HEK293 (cell line): Measurements from ENCODE around the gene RHOT1.

Experiments used
- CTCF ChIP-seq: fragments of 450-650 bp; formaldehyde crosslinking; IDR thresholded peaks from 2 replicates; pipeline ENCODE4 v1.5.1; 2016; ENCODE audit warnings: missing biosample characterization, missing genetic modification characterization
- IKZF3 ChIP-seq: fragments of 450-650 bp; IDR thresholded peaks from 2 replicates; pipeline ENCODE4 v1.5.0; 2018; ENCODE audit warnings: missing biosample characterization, mild to moderate bottlenecking, missing genetic modification characterization, moderate library complexity
- INSM2 ChIP-seq: fragments of 450-650 bp; formaldehyde crosslinking; IDR thresholded peaks from 2 replicates; pipeline ENCODE4 v1.5.1; 2016; ENCODE audit warnings: missing biosample characterization, missing genetic modification characterization
- ZNF707 ChIP-seq: fragments of 450-650 bp; formaldehyde crosslinking; IDR thresholded peaks from 2 replicates; pipeline ENCODE4 v1.5.1; 2016; ENCODE audit warnings: missing biosample characterization, missing genetic modification characterization
- ZNF747 ChIP-seq: fragments of 450-650 bp; formaldehyde crosslinking; IDR thresholded peaks from 2 replicates; pipeline ENCODE4 v1.5.1; 2016; ENCODE audit warnings: missing biosample characterization, missing genetic modification characterization

GRCh38 chr17:32155896-32156295 lies 13.6 kb downstream of the RHOT1 start:
- TF ChIP-seq ZNF747 (no peak), CTCF (tag by site-specific recombination) (no peak), ZNF707 (tag by site-specific recombination) (no peak), IKZF3 (tag by site-specific recombination) (no peak), INSM2 (tag by site-specific recombination) (no peak)
